Brain microvascular endothelial cell (primary cell): ENCODE data around the gene SLC44A5.
"Not testable (repeated sequence)": the region's sequence is repeated elsewhere in the genome, so short reads cannot be mapped to it uniquely, and the experiment has no call there.

Experiments
- DNase-seq: peaks from one replicate; pipeline ENCODE4 v3.0.0-alpha.2; 2020
- H3K27ac ChIP-seq: fragments of 250-450 bp; sonication (Bioruptor Pico); 2 replicates; pipeline ENCODE4 v1.5.1; 2020; ENCODE audit warnings: mild to moderate bottlenecking, moderate library complexity
- H3K27me3 ChIP-seq: fragments of 250-450 bp; sonication (Bioruptor Pico); replicated peaks from 2 replicates; pipeline ENCODE4 v1.5.1; 2020; ENCODE audit warnings: mild to moderate bottlenecking
- H3K36me3 ChIP-seq: fragments of 250-450 bp; sonication (Bioruptor Pico); replicated peaks from 2 replicates; pipeline ENCODE4 v1.5.1; 2020; ENCODE audit warnings: mild to moderate bottlenecking
- H3K4me3 ChIP-seq: 2 replicates; pipeline ENCODE4 v1.5.1; 2011; ENCODE audit warnings: low read depth, mild to moderate bottlenecking, control low read depth, low read length, moderate library complexity
- CTCF ChIP-seq: IDR thresholded peaks from 2 replicates; pipeline ENCODE4 v1.5.1; 2011; ENCODE audit warnings: low read depth, mild to moderate bottlenecking, moderate library complexity, low read length, control low read depth, inconsistent platforms; ENCODE audit errors: missing control alignments
- in situ Hi-C: cut with HindIII; loops from 2 replicates; pipeline ENCODE4 v1.10.0; 2017; ENCODE audit warnings: low sequenced_read_pairs, low pct_ligation_motif_present

The SLC44A5 gene

GRCh38 chr1:75257424-75257823 lies 353.5 kb downstream of the SLC44A5 start:
- in situ Hi-C loops = no loop called here
- DNase-seq = no peak
- Histone ChIP-seq H3K27ac (no peak overlapping the region), H3K36me3 (no peaks in the 10 kb centered on the region), H3K4me3 (no peak overlapping the region), H3K27me3 (no peaks in the 10 kb centered on the region)
- TF ChIP-seq CTCF = no peak

- H3K36me3 ChIP-seq, H3K4me3 ChIP-seq, H3K27ac ChIP-seq, in situ Hi-C loops, H3K27me3 ChIP-seq, DNase-seq: not testable (repeated sequence)
Measured at GRCh38 chr1:75250114-75250513, 360.8 kb downstream of the SLC44A5 start.

GRCh38 chr1:75245239-75245638 lies 365.7 kb downstream of the SLC44A5 start:
- in situ Hi-C loops = no loop called here
- H3K27me3 ChIP-seq = no peaks in the 10 kb centered on the region
- DNase-seq = no peak
- H3K27ac ChIP-seq = no peak overlapping the region
- TF ChIP-seq CTCF = no peak
- H3K4me3 ChIP-seq = no peak overlapping the region
- H3K36me3 ChIP-seq = no peaks in the 10 kb centered on the region

GRCh38 chr1:75243124-75243523 lies 367.8 kb downstream of the SLC44A5 start:
- Histone ChIP-seq H3K27ac (no peak overlapping the region), H3K27me3 (no peaks in the 10 kb centered on the region), H3K36me3 (no peaks in the 10 kb centered on the region), H3K4me3 (no peak overlapping the region)
- no peak for DNase-seq
- in situ Hi-C loops = no loop called here
- TF ChIP-seq CTCF = no peak

- no peak for DNase-seq
- TF ChIP-seq CTCF = no peak
- H3K36me3 ChIP-seq = no peaks in the 10 kb centered on the region
Measured at GRCh38 chr1:75237316-75237715, 373.6 kb downstream of the SLC44A5 start.

GRCh38 chr1:75234562-75234961 lies 376.4 kb downstream of the SLC44A5 start:
- in situ Hi-C loops = no loop called here
- H3K27ac ChIP-seq = no peak overlapping the region
- H3K27me3 ChIP-seq = no peaks in the 10 kb centered on the region
- H3K4me3 ChIP-seq = no peak overlapping the region
- DNase-seq = no peak
- no peak for TF ChIP-seq CTCF
- no peaks in the 10 kb centered on the region for H3K36me3 ChIP-seq

More at GRCh38 chr1:75237316-75237715, 373.6 kb downstream of the SLC44A5 start:
- Histone ChIP-seq H3K4me3 (no peak overlapping the region), H3K27ac (no peak overlapping the region), H3K27me3 (no peaks in the 10 kb centered on the region)
- in situ Hi-C loops = no loop called here
